Activated CD8-positive, alpha-beta memory T cell treated with anti-CD3 and anti-CD28 coated beads, Interleukin-2, amount 50 U/mL, for 24 hours (primary cell): ENCODE measurements around the gene CD151.

ENCODE experiments used
- DNase-seq: peaks from one replicate; pipeline ENCODE4 v3.0.0-alpha.2; 2020; ENCODE audit errors: extremely low read depth

CD151 gene

GRCh38 chr11:871472-871871 lies 38.7 kb downstream of the CD151 start:
- DNase-seq = no peak

- DNase-seq = no peak
Measured at GRCh38 chr11:872799-873198, 40.0 kb downstream of the CD151 start.

- no peak for DNase-seq
Measured at GRCh38 chr11:873706-874105, 41.0 kb downstream of the CD151 start.

GRCh38 chr11:875203-875602 lies 42.5 kb downstream of the CD151 start:
- DNase-seq = no peak

GRCh38 chr11:875769-876301 lies 43.1 kb downstream of the CD151 start:
- no peak for DNase-seq

GRCh38 chr11:876545-876944 lies 43.8 kb downstream of the CD151 start:
- no peak for DNase-seq

- no peak for DNase-seq
Measured at GRCh38 chr11:877565-877964, 44.8 kb downstream of the CD151 start.

- DNase-seq = no peak
Measured at GRCh38 chr11:880447-880846, 47.7 kb downstream of the CD151 start.

- DNase-seq = no peak
Measured at GRCh38 chr11:882596-882995, 49.8 kb downstream of the CD151 start.

- DNase-seq = no peak
Measured at GRCh38 chr11:883527-883926, 50.8 kb downstream of the CD151 start.

GRCh38 chr11:884578-885070 lies 51.9 kb downstream of the CD151 start:
- no peak for DNase-seq

GRCh38 chr11:886568-886967 lies 53.8 kb downstream of the CD151 start:
- DNase-seq = no peak

- no peak for DNase-seq
Measured at GRCh38 chr11:887589-887988, 54.8 kb downstream of the CD151 start.
